Activated naive CD8-positive, alpha-beta T cell treated with anti-CD3 and anti-CD28 coated beads, Interleukin-2, amount 50 U/mL, for 24 hours (primary cell): ENCODE measurements around the gene TPCN1.
A peak's percentile ranks its signal among the peaks of the same experiment; 100 is the strongest.

ENCODE experiments used
- ATAC-seq: fragments of 150-1000 bp; cut with Tn5 transposase; one replicate; pipeline ENCODE4 v1.10.0; 2021
- DNase-seq: peaks from one replicate; pipeline ENCODE4 v3.0.0; 2021
- H3K27ac Mint-ChIP-seq: one replicate; pipeline ENCODE4 v1.8.0; 2021; ENCODE audit warnings: mild to moderate bottlenecking, mixed read lengths
- H3K27me3 Mint-ChIP-seq: one replicate; pipeline ENCODE4 v1.8.0; 2021; ENCODE audit warnings: mixed read lengths
- H3K36me3 Mint-ChIP-seq: one replicate; pipeline ENCODE4 v1.8.0; 2021; ENCODE audit warnings: low read depth, mixed read lengths
- H3K4me1 Mint-ChIP-seq: one replicate; pipeline ENCODE4 v1.8.0; 2021; ENCODE audit warnings: mixed read lengths
- H3K4me3 Mint-ChIP-seq: one replicate; pipeline ENCODE4 v1.8.0; 2021; ENCODE audit warnings: mild to moderate bottlenecking, moderate library complexity, mixed read lengths
- H3K9me3 Mint-ChIP-seq: one replicate; pipeline ENCODE4 v1.8.0; 2021; ENCODE audit warnings: mixed read lengths

The TPCN1 gene

DNA sequence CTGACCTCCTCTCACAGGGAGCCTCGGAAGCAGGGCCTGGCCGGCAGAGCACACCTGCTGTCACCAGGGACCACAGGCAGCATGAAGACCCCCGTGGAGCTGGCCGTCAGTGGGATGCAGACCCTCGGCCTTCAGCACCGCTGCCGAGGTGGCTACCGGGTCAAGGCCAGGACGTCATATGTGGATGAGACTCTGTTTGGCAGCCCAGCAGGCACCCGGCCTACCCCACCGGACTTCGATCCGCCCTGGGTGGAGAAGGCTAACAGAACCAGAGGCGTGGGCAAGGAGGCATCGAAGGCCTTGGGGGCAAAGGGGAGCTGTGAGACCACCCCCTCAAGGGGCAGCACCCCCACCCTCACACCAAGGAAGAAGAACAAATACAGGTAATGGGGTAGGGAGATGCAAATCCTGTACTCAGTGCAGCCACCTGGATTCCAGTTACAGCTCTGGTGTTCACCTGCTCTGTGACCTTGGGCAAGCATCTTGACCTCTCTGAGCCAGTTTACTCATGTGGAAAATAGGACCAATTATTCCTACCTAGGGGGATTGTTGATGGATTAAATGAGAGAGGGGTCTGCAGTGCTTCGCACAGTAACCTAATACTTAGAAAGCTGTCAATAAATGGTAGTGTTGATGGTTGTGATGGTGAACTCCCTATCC, 34.5 kb upstream of the TPCN1 start:
- Mint-ChIP-seq H3K4me3 (peak overlapping the region; percentile 98), H3K27me3 (no peaks in the 10 kb centered on the region), H3K4me1 (peaks cover 46% of the 10 kb centered on the region), H3K9me3 (no peaks in the 10 kb centered on the region), H3K27ac (peak overlapping the region; percentile 96), H3K36me3 (peaks cover 32% of the 10 kb centered on the region)
- ATAC-seq (no peak), DNase-seq (no peak)

DNA sequence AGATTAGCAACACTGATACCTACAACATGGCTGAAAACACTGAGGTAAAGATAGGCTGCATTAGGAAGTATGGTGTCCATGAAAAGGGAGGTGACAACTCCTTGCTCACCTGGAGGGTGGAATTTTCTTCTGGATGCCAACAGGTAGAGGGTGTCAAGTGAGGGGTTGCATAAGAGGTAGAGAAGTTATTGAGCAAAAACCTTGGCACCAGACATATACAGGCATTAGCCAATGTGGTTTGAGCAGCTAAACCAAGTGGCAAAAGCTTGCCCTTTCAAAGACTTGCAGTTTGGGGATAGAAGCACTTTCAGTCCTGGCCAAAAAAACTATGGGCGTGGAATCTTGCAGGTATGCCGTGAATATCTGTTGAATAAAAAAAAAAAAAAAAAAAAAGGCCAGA, 31.9 kb upstream of the TPCN1 start:
- no peak for DNase-seq
- no peak overlapping the region for H3K4me3 Mint-ChIP-seq
- H3K27ac Mint-ChIP-seq = no peak overlapping the region
- no peaks in the 10 kb centered on the region for H3K27me3 Mint-ChIP-seq
- H3K36me3 Mint-ChIP-seq = peaks cover 31% of the 10 kb centered on the region
- H3K9me3 Mint-ChIP-seq = no peaks in the 10 kb centered on the region
- no peak for ATAC-seq
- peaks cover 35% of the 10 kb centered on the region for H3K4me1 Mint-ChIP-seq

DNA sequence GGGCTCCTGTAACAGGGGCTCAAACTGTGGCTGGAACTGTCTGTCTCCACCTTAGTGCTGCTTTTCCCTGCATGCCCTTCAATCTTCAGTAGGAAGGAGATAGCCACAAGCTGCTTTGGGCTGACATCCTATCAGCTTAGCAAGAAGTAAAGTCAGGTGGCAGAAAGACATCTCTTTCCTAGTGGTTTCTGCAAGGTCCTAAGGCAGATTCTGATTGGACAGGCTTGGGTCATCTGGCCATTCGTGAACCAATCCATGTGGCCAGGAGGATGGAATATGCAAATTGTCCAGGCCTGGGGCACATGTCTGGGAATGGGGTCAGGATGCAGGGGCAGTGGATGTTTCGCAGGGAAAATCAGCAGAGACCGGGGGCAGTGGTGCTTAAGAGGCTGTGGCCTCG, 30.5 kb upstream of the TPCN1 start:
- DNase-seq (no peak), ATAC-seq (no peak)
- no peaks in the 10 kb centered on the region for H3K27me3 Mint-ChIP-seq

DNA sequence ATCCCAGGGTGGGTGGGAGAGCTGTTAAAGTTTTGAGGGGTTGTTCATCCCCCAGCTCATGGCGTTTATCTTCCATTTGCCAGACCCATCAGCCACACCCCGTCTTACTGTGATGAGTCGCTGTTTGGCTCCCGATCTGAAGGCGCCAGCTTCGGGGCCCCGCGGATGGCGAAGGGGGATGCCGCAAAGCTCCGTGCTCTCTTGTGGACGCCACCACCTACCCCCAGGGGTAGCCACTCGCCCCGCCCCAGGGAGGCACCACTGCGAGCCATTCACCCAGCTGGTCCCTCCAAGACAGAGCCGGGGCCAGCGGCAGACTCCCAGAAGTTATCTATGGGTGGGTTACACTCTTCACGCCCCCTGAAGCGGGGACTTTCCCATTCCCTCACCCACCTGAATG, 30.0 kb upstream of the TPCN1 start:
- DNase-seq (no peak), ATAC-seq (no peak)
- Mint-ChIP-seq H3K4me1 (peaks cover 28% of the 10 kb centered on the region), H3K27ac (no peak overlapping the region), H3K4me3 (no peak overlapping the region), H3K27me3 (no peaks in the 10 kb centered on the region), H3K36me3 (peaks cover 30% of the 10 kb centered on the region), H3K9me3 (no peaks in the 10 kb centered on the region)

More for the DNA sequence above, 30.5 kb upstream of the TPCN1 start:
- Mint-ChIP-seq H3K4me1 (peaks cover 31% of the 10 kb centered on the region), H3K9me3 (no peaks in the 10 kb centered on the region), H3K36me3 (peaks cover 31% of the 10 kb centered on the region), H3K4me3 (no peak overlapping the region), H3K27ac (no peak overlapping the region)

DNA sequence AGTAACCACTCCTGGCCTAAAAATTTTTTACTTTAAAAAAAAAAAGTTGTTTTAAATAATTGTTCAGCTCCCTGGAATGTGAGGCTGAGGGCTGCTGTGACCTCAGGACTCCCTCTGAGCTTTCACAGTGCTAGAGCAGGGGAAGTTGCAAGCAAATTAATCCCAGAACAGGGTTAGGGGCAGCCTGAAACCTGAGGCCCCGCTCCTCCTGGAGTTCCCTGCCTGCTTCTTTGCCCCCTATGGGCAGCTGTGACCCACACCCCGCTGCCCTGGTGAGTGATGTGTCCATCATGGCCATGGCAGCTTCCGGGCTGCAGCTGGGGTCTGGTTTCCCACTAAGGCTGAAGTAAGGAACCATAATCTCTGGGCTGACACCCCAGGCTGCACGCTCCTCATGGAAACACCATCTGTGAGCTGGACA, 26.3 kb upstream of the TPCN1 start:
- H3K27me3 Mint-ChIP-seq = no peaks in the 10 kb centered on the region

DNA sequence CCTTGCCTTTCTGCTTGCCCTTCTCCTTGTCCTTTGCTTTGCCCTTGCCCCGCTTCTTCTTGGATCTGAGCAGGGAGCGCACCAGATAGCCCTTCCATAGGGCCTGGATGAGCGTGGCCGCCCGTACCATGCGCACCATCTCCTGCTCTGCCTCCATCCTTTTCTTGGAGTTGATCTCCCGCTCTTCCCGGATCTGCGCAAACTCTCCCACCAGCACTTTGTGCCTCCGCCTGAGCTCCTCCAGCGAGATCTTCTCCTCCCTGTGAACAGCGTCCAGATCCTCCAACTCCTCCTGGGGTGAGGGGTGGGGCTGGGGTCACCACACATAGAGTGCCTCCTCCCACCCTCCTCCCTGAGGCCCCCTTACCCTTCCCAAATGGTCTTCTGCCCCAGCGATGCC, 25.7 kb upstream of the TPCN1 start:
- no peak overlapping the region for H3K27ac Mint-ChIP-seq
- H3K4me1 Mint-ChIP-seq = peaks cover 6% of the 10 kb centered on the region
- peaks cover 8% of the 10 kb centered on the region for H3K36me3 Mint-ChIP-seq
- no peaks in the 10 kb centered on the region for H3K27me3 Mint-ChIP-seq
- ATAC-seq (no peak), DNase-seq (no peak)
- H3K4me3 Mint-ChIP-seq = no peak overlapping the region
- H3K9me3 Mint-ChIP-seq = no peaks in the 10 kb centered on the region

More for the DNA sequence above, 26.3 kb upstream of the TPCN1 start:
- Mint-ChIP-seq H3K4me1 (peaks cover 6% of the 10 kb centered on the region), H3K4me3 (no peak overlapping the region), H3K9me3 (no peaks in the 10 kb centered on the region), H3K36me3 (peaks cover 8% of the 10 kb centered on the region), H3K27ac (no peak overlapping the region)
- DNase-seq (no peak), ATAC-seq (no peak)

DNA sequence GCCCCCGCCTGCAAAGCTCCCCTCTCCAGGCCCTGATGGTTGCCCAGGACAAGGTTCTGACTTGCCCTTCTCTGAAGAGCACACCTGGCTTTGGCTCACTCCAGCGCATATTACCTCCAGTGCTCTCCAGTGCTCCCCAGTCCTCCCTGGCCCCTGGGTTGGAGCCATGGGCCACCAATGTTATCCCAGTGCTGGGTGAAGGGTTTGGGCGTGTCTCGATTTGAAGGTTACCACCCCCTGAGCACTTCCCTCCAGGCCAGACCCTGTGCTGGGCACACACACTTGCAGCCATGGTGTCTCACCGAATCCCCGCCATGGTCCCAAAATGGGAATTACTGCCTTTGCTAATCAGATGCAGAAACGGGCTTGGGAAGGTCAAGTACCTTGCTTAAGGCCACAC, 24.7 kb upstream of the TPCN1 start:
- ATAC-seq = no peak
- Mint-ChIP-seq H3K27ac (no peak overlapping the region), H3K9me3 (no peaks in the 10 kb centered on the region), H3K27me3 (no peaks in the 10 kb centered on the region), H3K4me1 (peaks cover 6% of the 10 kb centered on the region), H3K4me3 (no peak overlapping the region), H3K36me3 (peaks cover 8% of the 10 kb centered on the region)
- no peak for DNase-seq

DNA sequence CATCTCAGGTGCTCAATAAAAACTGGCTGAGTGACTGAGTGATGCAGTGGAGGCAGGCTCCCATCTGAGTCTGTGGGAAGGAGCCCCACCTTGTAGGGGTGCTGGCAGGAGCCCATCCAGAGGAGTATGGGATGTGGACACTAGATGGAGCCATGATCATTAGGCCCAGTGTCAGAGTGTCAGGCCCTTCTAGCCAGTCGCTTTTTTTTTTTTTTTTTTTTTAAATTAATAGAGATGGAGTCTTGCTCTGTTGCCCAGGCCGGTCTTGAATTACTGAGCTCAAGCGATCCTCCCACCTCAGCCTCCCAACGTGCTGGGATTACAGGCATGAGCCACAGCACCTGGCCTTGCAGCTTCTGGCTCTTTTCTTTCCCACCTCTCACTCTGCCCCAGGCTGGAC, 24.3 kb upstream of the TPCN1 start:
- no peaks in the 10 kb centered on the region for H3K27me3 Mint-ChIP-seq
- H3K36me3 Mint-ChIP-seq = peaks cover 4% of the 10 kb centered on the region
- ATAC-seq (peak; percentile 96), DNase-seq (peak; percentile 51)
- H3K4me1 Mint-ChIP-seq = peaks cover 6% of the 10 kb centered on the region
- no peaks in the 10 kb centered on the region for H3K9me3 Mint-ChIP-seq
- H3K27ac Mint-ChIP-seq = no peak overlapping the region
- no peak overlapping the region for H3K4me3 Mint-ChIP-seq

DNA sequence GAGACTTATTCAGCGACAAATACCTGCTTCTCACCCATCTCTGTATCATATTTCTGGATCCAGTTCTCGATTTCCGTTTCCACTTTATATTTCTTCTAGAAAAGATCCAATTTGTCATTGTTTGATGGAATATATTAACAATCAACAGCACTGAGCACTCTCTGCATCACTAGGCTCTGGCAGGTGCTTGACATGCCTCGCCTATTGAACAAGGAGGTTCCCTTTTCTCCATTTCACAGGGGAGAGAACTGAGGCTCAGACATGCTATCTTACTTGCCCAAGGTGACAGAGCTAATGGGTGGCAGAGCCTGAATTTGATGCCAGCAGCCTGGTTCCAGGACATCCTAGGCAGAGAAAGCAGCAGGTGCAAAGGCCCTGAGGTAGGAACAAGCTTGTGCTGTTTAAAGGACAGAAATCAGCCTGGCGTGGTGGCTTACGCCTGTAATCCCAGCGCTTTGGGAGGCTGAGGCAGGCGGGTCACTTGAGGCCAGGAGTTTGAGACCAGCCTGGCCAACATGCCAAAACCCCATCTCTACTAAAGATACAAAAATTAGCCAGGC, 23.7 kb upstream of the TPCN1 start:
- Mint-ChIP-seq H3K27ac (no peak overlapping the region), H3K27me3 (no peaks in the 10 kb centered on the region), H3K4me1 (peaks cover 6% of the 10 kb centered on the region), H3K4me3 (no peak overlapping the region), H3K36me3 (peaks cover 4% of the 10 kb centered on the region), H3K9me3 (no peaks in the 10 kb centered on the region)
- ATAC-seq (no peak), DNase-seq (no peak)

DNA sequence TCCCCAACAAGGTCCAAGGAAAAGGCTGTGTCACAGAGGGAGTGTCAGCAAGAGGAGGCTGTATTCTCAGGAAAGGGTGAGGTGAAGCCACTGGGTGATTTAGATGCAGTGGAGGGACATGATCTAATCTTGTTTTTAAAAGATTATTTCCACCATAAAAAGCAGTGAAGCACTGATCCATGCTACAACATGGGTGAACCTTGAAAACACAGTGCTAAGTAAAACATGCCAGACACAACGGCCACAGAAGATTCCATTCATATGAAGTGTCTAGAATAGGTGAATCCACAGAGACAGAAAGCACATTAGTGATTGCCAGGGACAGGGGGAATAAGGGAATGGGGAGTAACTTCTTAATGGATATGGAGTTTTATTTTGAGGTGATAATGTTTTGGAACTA, 23.0 kb upstream of the TPCN1 start:
- Mint-ChIP-seq H3K4me3 (no peak overlapping the region), H3K27ac (no peak overlapping the region), H3K27me3 (no peaks in the 10 kb centered on the region), H3K36me3 (peaks cover 4% of the 10 kb centered on the region), H3K4me1 (peaks cover 6% of the 10 kb centered on the region), H3K9me3 (no peaks in the 10 kb centered on the region)
- no peak for ATAC-seq
- DNase-seq = no peak

DNA sequence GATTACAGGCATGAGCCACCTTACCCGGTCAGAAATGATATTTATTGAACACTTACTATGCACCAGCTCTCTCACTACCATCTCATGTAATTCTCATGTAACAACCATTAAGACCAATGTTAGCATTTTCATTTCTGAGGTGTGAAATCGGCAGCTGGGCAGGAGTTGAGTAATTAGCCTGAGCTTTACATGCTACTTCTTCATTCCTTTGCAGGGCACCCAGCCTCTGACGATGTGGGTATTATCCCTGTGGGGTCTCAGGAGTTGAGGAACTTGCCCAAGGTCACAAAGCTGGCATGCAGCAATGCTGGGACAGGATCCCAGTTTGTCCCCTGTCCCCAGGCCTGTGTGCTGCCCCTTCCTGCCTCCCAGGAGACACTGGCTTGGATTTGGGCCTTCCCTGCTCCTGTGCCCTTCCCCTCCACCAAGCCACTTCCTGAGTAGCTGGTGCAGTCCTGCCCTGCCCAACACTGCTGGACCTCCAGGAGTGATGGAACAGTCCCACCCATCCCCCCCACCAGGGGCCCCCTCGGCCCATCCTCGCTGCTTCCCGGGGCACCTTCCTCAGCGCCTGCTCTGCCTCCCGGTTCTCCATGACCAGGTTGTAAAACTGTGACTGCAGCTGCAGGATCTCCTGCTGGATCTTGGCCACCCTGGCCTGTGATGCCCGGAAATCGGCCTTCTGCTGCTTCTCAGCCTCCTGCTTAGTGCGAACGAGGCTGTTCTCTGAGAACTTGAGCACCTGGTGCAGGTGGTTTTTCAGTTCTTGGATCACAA, 21.1 kb upstream of the TPCN1 start:
- Mint-ChIP-seq H3K4me1 (peaks cover 7% of the 10 kb centered on the region), H3K4me3 (no peak overlapping the region), H3K27me3 (no peaks in the 10 kb centered on the region), H3K27ac (no peak overlapping the region), H3K9me3 (no peaks in the 10 kb centered on the region), H3K36me3 (no peaks in the 10 kb centered on the region)
- DNase-seq (no peak), ATAC-seq (no peak)

DNA sequence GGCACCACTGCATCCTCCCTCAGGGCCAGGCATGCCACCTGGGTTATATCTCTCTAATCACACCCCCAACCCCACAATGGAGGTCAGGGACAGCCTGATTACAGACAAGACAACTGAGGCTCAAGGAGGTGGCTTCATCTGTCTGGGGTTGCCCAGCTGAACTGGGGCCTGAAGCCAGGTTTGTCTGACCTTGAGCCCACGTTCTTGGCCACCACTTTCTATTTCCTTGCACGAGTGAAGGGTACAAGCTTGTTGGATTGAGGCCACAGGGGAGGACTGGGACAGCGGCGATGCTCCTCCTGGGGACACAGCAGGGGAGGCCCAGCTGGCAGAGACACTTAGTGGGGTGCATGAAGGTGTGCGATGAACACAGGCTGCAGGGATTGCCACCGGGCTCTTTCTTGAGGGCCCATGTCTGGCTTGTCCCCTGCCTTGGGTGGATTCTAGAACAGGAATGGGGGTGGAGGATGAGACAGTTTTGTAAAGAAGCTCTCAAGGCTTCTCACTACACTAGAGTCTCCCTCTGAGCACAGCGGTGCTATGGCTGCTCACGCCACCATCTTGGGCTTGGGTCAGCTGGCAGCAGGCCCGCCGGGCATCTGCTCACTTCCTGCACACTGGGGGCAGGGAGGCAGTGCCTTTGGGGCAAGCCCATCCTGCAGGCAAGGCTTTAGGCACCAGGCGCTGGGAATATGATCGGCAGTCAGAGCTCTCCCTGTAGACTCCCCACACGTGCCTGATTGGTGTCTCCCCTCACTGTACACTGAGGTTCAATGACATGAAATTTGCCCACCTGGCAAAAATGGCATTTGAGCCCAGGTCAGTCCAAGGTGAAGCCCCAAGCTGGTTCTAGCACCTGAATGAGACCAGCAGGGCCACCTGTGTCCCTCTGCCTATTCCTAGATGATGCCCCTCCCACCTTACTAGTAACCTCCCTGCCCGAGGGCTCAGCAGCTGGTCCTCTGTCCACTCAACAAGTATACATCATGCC, 19.8 kb upstream of the TPCN1 start:
- H3K4me1 Mint-ChIP-seq = peaks cover 11% of the 10 kb centered on the region
- DNase-seq = no peak
- no peaks in the 10 kb centered on the region for H3K9me3 Mint-ChIP-seq
- H3K36me3 Mint-ChIP-seq = no peaks in the 10 kb centered on the region
- H3K27me3 Mint-ChIP-seq = no peaks in the 10 kb centered on the region
- ATAC-seq = no peak
- H3K27ac Mint-ChIP-seq = no peak overlapping the region
- no peak overlapping the region for H3K4me3 Mint-ChIP-seq

DNA sequence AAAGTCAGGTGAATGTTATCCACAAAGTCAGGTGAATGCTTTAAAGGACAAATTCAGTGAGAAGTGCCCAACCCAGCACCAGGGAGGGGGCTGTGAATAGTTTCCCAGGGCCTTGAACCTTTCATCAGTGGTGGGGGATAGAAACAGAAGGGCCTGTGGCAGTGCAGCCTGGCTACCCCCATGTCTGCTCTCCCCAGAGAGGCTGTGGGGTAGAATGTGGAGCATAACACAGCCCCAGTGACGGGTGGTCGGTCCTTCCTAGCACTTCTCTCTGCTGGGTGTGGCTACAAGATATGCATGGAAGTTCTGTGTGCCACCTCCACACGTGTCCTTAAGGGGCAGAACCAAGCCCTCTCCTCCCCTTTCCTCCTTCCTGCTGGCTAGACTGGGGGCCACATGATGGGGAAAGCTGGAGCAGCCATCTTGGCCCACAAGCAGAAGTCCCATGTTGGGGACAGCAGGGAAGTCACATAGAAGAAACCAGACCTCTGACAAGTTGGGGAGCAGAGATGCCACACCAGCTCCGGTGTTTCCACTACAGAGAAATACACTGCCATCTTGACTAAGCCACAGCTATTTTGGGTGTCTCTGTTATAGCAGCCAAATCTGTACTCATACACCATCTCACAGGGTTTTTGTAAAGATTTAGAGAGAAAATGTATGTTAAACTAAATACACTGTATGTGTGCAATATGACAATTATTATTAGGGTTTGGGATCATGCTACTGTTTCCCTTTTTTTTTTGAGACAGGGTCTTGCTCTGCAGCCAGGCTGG, 18.8 kb upstream of the TPCN1 start:
- H3K27ac Mint-ChIP-seq = no peak overlapping the region
- H3K36me3 Mint-ChIP-seq = no peaks in the 10 kb centered on the region
- H3K27me3 Mint-ChIP-seq = no peaks in the 10 kb centered on the region
- H3K4me3 Mint-ChIP-seq = no peak overlapping the region
- H3K4me1 Mint-ChIP-seq = peaks cover 20% of the 10 kb centered on the region
- no peak for DNase-seq
- no peak for ATAC-seq
- H3K9me3 Mint-ChIP-seq = no peaks in the 10 kb centered on the region
